ENCODE measurements around the gene YTHDC1. TPM values are rescaled to one million over a fixed set of nuclear protein-coding genes. Genes with fewer than 3 reads are reported as not detected.
"Not testable (repeated sequence)": the region's sequence is repeated elsewhere in the genome, so short reads cannot be mapped to it uniquely, and the experiment has no call there.

Gene YTHDC1
- total RNA-seq = 37.7 and 46.1 TPM in 2 replicates

- H3K27me3 ChIP-seq (ENCODE audit: control insufficient read depth, insufficient read depth, low read length) = no peaks in the 10 kb centered on the region
- peak; percentile 83 for DNase-seq (ENCODE audit: low read depth)
- H3K4me3 ChIP-seq (ENCODE audit: low read depth, low read length) = peak within 1 kb of the TSS; percentile 79
- TF ChIP-seq CTCF (IDR thresholded peaks at IDR 0.05; ENCODE audit: insufficient read depth, low read length, poor library complexity, severe bottlenecking) = no peak
- H3K36me3 ChIP-seq (ENCODE audit: control insufficient read depth, insufficient read depth, low read length) = no peaks in the 10 kb centered on the region
These were observed at the start of gene YTHDC1 for GRCh38 chr4:68349649-68350360. TSS of gene YTHDC1 (minus strand) at chr4:68350090. CDS start at chr4:68349753, 337 bp downstream.

GRCh38 chr4:68399306-68399705 is 49.4 kb upstream of the YTHDC1 start:
- no peak for DNase-seq (ENCODE audit: low read depth)
- H3K4me3 ChIP-seq (ENCODE audit: low read depth, low read length) = no peak overlapping the region
- no peak for TF ChIP-seq CTCF (IDR thresholded peaks at IDR 0.05; ENCODE audit: insufficient read depth, low read length, poor library complexity, severe bottlenecking)
- H3K27me3 ChIP-seq (ENCODE audit: control insufficient read depth, insufficient read depth, low read length) = no peaks in the 10 kb centered on the region
- H3K36me3 ChIP-seq (ENCODE audit: control insufficient read depth, insufficient read depth, low read length) = no peaks in the 10 kb centered on the region

GRCh38 chr4:68396756-68397155 is 46.9 kb upstream of the YTHDC1 start:
- Histone ChIP-seq H3K4me3 (ENCODE audit: low read depth, low read length) (no peak overlapping the region), H3K36me3 (ENCODE audit: control insufficient read depth, insufficient read depth, low read length) (no peaks in the 10 kb centered on the region), H3K27me3 (ENCODE audit: control insufficient read depth, insufficient read depth, low read length) (no peaks in the 10 kb centered on the region)
- TF ChIP-seq CTCF (IDR thresholded peaks at IDR 0.05; ENCODE audit: insufficient read depth, low read length, poor library complexity, severe bottlenecking) = no peak
- DNase-seq (ENCODE audit: low read depth) = no peak

- no peak overlapping the region for H3K4me3 ChIP-seq (ENCODE audit: low read depth, low read length)
- DNase-seq (ENCODE audit: low read depth) = no peak
- H3K27me3 ChIP-seq (ENCODE audit: control insufficient read depth, insufficient read depth, low read length) = no peaks in the 10 kb centered on the region
- H3K36me3 ChIP-seq (ENCODE audit: control insufficient read depth, insufficient read depth, low read length) = no peaks in the 10 kb centered on the region
- TF ChIP-seq CTCF (IDR thresholded peaks at IDR 0.05; ENCODE audit: insufficient read depth, low read length, poor library complexity, severe bottlenecking) = no peak
These were observed 41.5 kb upstream of the YTHDC1 start for GRCh38 chr4:68391436-68391835.

GRCh38 chr4:68390205-68390935 is 40.5 kb upstream of the YTHDC1 start:
- DNase-seq (ENCODE audit: low read depth) = no peak
- no peaks in the 10 kb centered on the region for H3K27me3 ChIP-seq (ENCODE audit: control insufficient read depth, insufficient read depth, low read length)
- no peak overlapping the region for H3K4me3 ChIP-seq (ENCODE audit: low read depth, low read length)
- TF ChIP-seq CTCF (IDR thresholded peaks at IDR 0.05; ENCODE audit: insufficient read depth, low read length, poor library complexity, severe bottlenecking) = no peak
- H3K36me3 ChIP-seq (ENCODE audit: control insufficient read depth, insufficient read depth, low read length) = no peaks in the 10 kb centered on the region

- not testable (repeated sequence) for H3K4me3 ChIP-seq (ENCODE audit: low read depth, low read length); H3K36me3 ChIP-seq (ENCODE audit: control insufficient read depth, insufficient read depth, low read length); H3K27me3 ChIP-seq (ENCODE audit: control insufficient read depth, insufficient read depth, low read length); DNase-seq (ENCODE audit: low read depth)
These were observed 39.6 kb upstream of the YTHDC1 start for GRCh38 chr4:68389386-68389913.
